CD4-positive, alpha-beta T cell (primary cell): Measurements from ENCODE around the gene NGDN. TPM values are rescaled to one million over a fixed set of nuclear protein-coding genes. Genes with fewer than 3 reads are reported as not detected.
A peak's percentile ranks its signal among the peaks of the same experiment; 100 is the strongest.
"Not testable (repeated sequence)": the region's sequence is repeated elsewhere in the genome, so short reads cannot be mapped to it uniquely, and the experiment has no call there.

Source experiments
- ATAC-seq: fragments of 200-7000 bp; cut with Tn5 transposase; one replicate; pipeline ENCODE4 v1.10.0; 2022; ENCODE audit warnings: mild to moderate bottlenecking; ENCODE audit not compliant: poor library complexity
- CTCF ChIA-PET: fragments of 350-600 bp; sonication (Branson Sonifier 250); formaldehyde crosslinking; loops from one replicate; lab custom pipeline; 2021; ENCODE audit warnings: antibody characterized with exemption, inconsistent platforms; lab: Charles Lee
- POLR2A ChIA-PET: fragments of 350-600 bp; sonication (Branson Sonifier 250); formaldehyde crosslinking; loops from one replicate; lab custom pipeline; 2021; ENCODE audit warnings: antibody characterized with exemption, inconsistent platforms; lab: Charles Lee
- DNase-seq, 14 experiments: peaks; one replicate each; pipeline ENCODE4 v3.0.0-alpha.2; 2013 to 2020; ENCODE audit warnings: mixed read lengths in 2 of 14
- H3K27ac ChIP-seq, 2 donors: one replicate each; pipeline versions ENCODE4 v1.5.1 to v1.7.0; 2013; ENCODE audit warnings: low read length in 2 of 2, low read depth in 1 of 2, mild to moderate bottlenecking in 1 of 2
- H3K27me3 ChIP-seq, 2 experiments: 1 replicate in 1 of 2; 2 replicates in 1 of 2; pipeline versions ENCODE4 v1.6.1 to v1.7.0; 2013; ENCODE audit warnings: low read length in 2 of 2, control low read depth in 1 of 2, mild to moderate bottlenecking in 1 of 2, moderate library complexity in 1 of 2; ENCODE audit not compliant: insufficient read depth in 2 of 2, control insufficient read depth in 1 of 2
- H3K36me3 ChIP-seq: one replicate; pipeline ENCODE4 v1.6.1; 2013; ENCODE audit warnings: low read length, control low read depth; ENCODE audit not compliant: insufficient read depth
- H3K4me1 ChIP-seq: one replicate; pipeline ENCODE4 v1.6.1; 2013; ENCODE audit warnings: low read length, control low read depth; ENCODE audit not compliant: insufficient read depth
- H3K4me3 ChIP-seq: one replicate; pipeline ENCODE4 v1.5.1; 2013; ENCODE audit warnings: mild to moderate bottlenecking, low read length, moderate library complexity
- H3K9me3 ChIP-seq, 2 experiments: 1 replicate in 1 of 2; 2 replicates in 1 of 2; pipeline versions ENCODE4 v1.6.1 to v1.7.0; 2013; ENCODE audit warnings: low read length in 2 of 2, mild to moderate bottlenecking in 2 of 2, control low read depth in 1 of 2, moderate library complexity in 1 of 2; ENCODE audit not compliant: control insufficient read depth in 1 of 2, insufficient read depth in 1 of 2
- H3K27ac Mint-ChIP-seq: one replicate; pipeline ENCODE4 v1.8.0; 2020; ENCODE audit warnings: mixed read lengths
- H3K27me3 Mint-ChIP-seq: one replicate; pipeline ENCODE4 v1.8.0; 2021; ENCODE audit warnings: mixed read lengths
- H3K36me3 Mint-ChIP-seq: one replicate; pipeline ENCODE4 v1.8.0; 2021; ENCODE audit warnings: low read depth, mixed read lengths
- H3K4me1 Mint-ChIP-seq: one replicate; pipeline ENCODE4 v1.8.0; 2021; ENCODE audit warnings: low read depth, mixed read lengths
- H3K4me3 Mint-ChIP-seq: one replicate; pipeline ENCODE4 v1.8.0; 2020; ENCODE audit warnings: mild to moderate bottlenecking, mixed read lengths
- H3K9me3 Mint-ChIP-seq: one replicate; pipeline ENCODE4 v1.8.0; 2020; ENCODE audit warnings: mixed read lengths
- CTCF ChIP-seq: fragments of 200-600 bp; IDR thresholded peaks from one replicate; pipeline ENCODE4 v1.8.0; 2022; ENCODE audit warnings: antibody characterized with exemption, mild to moderate bottlenecking
- intact Hi-C, 2 experiments: fragments of 100-400 bp; cut with DNase I in 1 of 2; cut with micrococcal nuclease in 1 of 2; formaldehyde crosslinking; loops; one replicate each; pipeline versions ENCODE4 v1.15.1 to v1.9.0; 2023 to 2025; cut with DNase I, micrococcal nuclease
- total RNA-seq, 174 experiments: library from RNA in 2 of 174; stranded (reverse) in 2 of 174; gene quantifications; one replicate each; pipeline ENCODE4 v1.2.3 and lab custom pipeline; 2021 to 2026

Gene NGDN
- total RNA-seq, 2 experiments from 2014 or later, result 146 to 149 TPM

GRCh38 chr14:23425169-23425568 is 44.3 kb upstream of the NGDN start:
- H3K36me3 Mint-ChIP-seq, result no peaks in the 10 kb centered on the region
- Histone ChIP-seq H3K4me3 (no peak overlapping the region), H3K9me3 (no peaks in the 10 kb centered on the region), H3K36me3 (no peaks in the 10 kb centered on the region), H3K27me3 (peaks cover 0 to 3% of the 10 kb centered on the region in 2 experiments), H3K4me1 (no peaks in the 10 kb centered on the region), H3K27ac (no peak overlapping the region)
- ChIA-PET POLR2A (no interaction called here), CTCF (no interaction called here)
- no peak overlapping the region for H3K27ac Mint-ChIP-seq
- H3K4me3 Mint-ChIP-seq, result no peak overlapping the region
- peaks cover 11% of the 10 kb centered on the region for H3K27me3 Mint-ChIP-seq
- DNase-seq (no peak), ATAC-seq (no peak)
- TF ChIP-seq CTCF, result no peak
- intact Hi-C loops, result no loop called here
- no peaks in the 10 kb centered on the region for H3K4me1 Mint-ChIP-seq
- no peaks in the 10 kb centered on the region for H3K9me3 Mint-ChIP-seq

GRCh38 chr14:23425798-23426197 is 43.7 kb upstream of the NGDN start:
- H3K4me1 ChIP-seq, intact Hi-C loops, CTCF ChIA-PET, H3K4me3 Mint-ChIP-seq, POLR2A ChIA-PET, H3K9me3 ChIP-seq, H3K4me1 Mint-ChIP-seq, H3K4me3 ChIP-seq, H3K27me3 ChIP-seq, H3K27ac ChIP-seq, DNase-seq, H3K36me3 Mint-ChIP-seq, ATAC-seq, H3K36me3 ChIP-seq, H3K27ac Mint-ChIP-seq, H3K9me3 Mint-ChIP-seq: not testable (repeated sequence)
- peaks cover 13% of the 10 kb centered on the region for H3K27me3 Mint-ChIP-seq

- no peaks in the 10 kb centered on the region for H3K9me3 Mint-ChIP-seq
- no peaks in the 10 kb centered on the region for H3K4me1 Mint-ChIP-seq
- intact Hi-C loops, result no loop called here
- DNase-seq (peak in 1 of 14 experiments; percentile 11), ATAC-seq (no peak)
- POLR2A ChIA-PET, result no interaction called here
- H3K27ac Mint-ChIP-seq, result no peak overlapping the region
- no peak overlapping the region for H3K4me3 Mint-ChIP-seq
- Histone ChIP-seq H3K36me3 (no peaks in the 10 kb centered on the region), H3K9me3 (no peaks in the 10 kb centered on the region), H3K27ac (no peak overlapping the region), H3K4me1 (no peaks in the 10 kb centered on the region), H3K4me3 (no peak overlapping the region), H3K27me3 (peaks cover 0 to 3% of the 10 kb centered on the region in 2 experiments)
- CTCF ChIA-PET, result no interaction called here
- H3K36me3 Mint-ChIP-seq, result no peaks in the 10 kb centered on the region
- peaks cover 23% of the 10 kb centered on the region for H3K27me3 Mint-ChIP-seq
- TF ChIP-seq CTCF, result no peak
Observed at GRCh38 chr14:23428686-23429495, 40.6 kb upstream of the NGDN start.
